ENCODE results near the gene PPP2R2D. TPM values are rescaled to one million over a fixed set of nuclear protein-coding genes. Genes with fewer than 3 reads are reported as not detected.

The PPP2R2D gene
- total RNA-seq, 1 experiment from 2014 or later, result 40.3 TPM

DNA sequence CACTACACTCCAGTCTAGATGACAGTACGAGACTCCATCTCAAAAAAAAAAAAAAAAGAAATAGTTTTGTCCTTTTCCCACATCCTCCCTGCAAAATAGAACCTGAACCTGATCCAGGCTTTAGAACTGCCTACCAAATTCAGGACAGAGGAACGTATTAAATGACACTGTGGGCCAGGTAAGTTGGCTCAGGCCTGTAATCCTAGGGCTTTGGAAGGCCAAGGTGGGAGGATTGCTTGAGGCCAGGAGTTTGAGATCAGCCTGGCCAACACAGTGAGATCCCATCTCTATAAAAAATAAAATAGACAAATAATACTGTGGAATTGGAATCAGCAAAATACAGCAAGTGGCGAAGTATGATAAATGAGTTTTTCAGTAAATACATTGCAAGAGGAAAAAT, 90.9 kb downstream of the PPP2R2D start:
- no peaks in the 10 kb centered on the region for H3K27me3 ChIP-seq (ENCODE audit: low read length)
- CTCF ChIA-PET, result no interaction called here
- H3K79me2 ChIP-seq (ENCODE audit: low read length), result no peaks in the 10 kb centered on the region
- DNase-seq (no peak), ATAC-seq (no peak)
- no peak overlapping the region for H3K4me3 ChIP-seq (ENCODE audit: low read length)
- POLR2A ChIA-PET (ENCODE audit: unreplicated experiment), result no interaction called here
- H2AFZ ChIP-seq (ENCODE audit: low read length), result no peak overlapping the region
- BruUV-seq (replicated peaks), result no TSS peak
- no peaks in the 10 kb centered on the region for H3K4me1 ChIP-seq (ENCODE audit: insufficient read depth, low read length)
- H3K27ac ChIP-seq (ENCODE audit: low read length), result no peak overlapping the region
- no peaks in the 10 kb centered on the region for H3K9me3 ChIP-seq (ENCODE audit: low read length)
- H3K4me2 ChIP-seq (ENCODE audit: low read length), result no peak overlapping the region
- H3K9me2 ChIP-seq (replicated peaks; ENCODE audit: low read length), result no peaks in the 10 kb centered on the region
- no peaks in the 10 kb centered on the region for H3F3A ChIP-seq (ENCODE audit: low read length, unreplicated experiment)
- H3K36me3 ChIP-seq (ENCODE audit: low read depth, low read length), result no peaks in the 10 kb centered on the region
- no peaks in the 10 kb centered on the region for H4K20me1 ChIP-seq (ENCODE audit: low read length)
- intact Hi-C loops (cut with micrococcal nuclease), result no loop called here
- no peak overlapping the region for H3K9ac ChIP-seq (ENCODE audit: low read length)
- TF ChIP-seq CTCF (conservative IDR thresholded peaks at IDR 0.05; ENCODE audit: low read depth, low read length) (no peak), EZH2 (IDR thresholded peaks at IDR 0.05; ENCODE audit: low read length, unreplicated experiment) (no peak), EZH2phosphoT487 (IDR thresholded peaks at IDR 0.05; ENCODE audit: borderline replicate concordance, low read length) (no peak)

DNA sequence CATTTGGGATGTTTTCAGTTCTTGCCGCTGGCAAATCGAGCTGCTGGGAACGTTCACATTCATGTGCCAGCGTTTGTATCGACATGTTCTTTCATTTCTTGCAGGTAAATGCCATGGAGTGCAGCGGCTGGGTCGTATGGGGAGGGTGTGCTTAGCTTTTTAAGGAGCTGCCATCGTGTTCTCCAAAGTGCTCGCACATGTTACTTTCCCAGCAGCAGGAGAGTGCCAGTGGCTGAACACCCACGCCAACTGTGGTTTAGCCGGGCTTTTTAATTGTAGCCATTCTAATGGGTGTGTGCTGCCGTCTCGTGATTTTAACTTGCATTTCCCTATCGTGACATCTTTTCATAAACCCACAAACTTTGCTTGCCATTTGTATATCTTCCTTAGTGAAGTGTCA, 92.5 kb downstream of the PPP2R2D start:
- Histone ChIP-seq H3F3A (ENCODE audit: low read length, unreplicated experiment) (no peaks in the 10 kb centered on the region), H4K20me1 (ENCODE audit: low read length) (no peaks in the 10 kb centered on the region), H3K27me3 (ENCODE audit: low read length) (no peaks in the 10 kb centered on the region), H3K9me2 (replicated peaks; ENCODE audit: low read length) (no peaks in the 10 kb centered on the region), H3K79me2 (ENCODE audit: low read length) (no peaks in the 10 kb centered on the region), H3K4me3 (ENCODE audit: low read length) (peak overlapping the region; percentile 51; the same call in 1 of the 2 replicates), H3K4me1 (ENCODE audit: insufficient read depth, low read length) (peaks cover 7% of the 10 kb centered on the region; the same call in 1 of the 2 replicates), H3K9ac (ENCODE audit: low read length) (no peak overlapping the region), H3K36me3 (ENCODE audit: low read depth, low read length) (no peaks in the 10 kb centered on the region), H3K27ac (ENCODE audit: low read length) (no peak overlapping the region), H3K9me3 (ENCODE audit: low read length) (no peaks in the 10 kb centered on the region), H3K4me2 (ENCODE audit: low read length) (peak overlapping the region; percentile 76), H2AFZ (ENCODE audit: low read length) (peak overlapping the region; percentile 57)
- ChIA-PET CTCF (no interaction called here), POLR2A (ENCODE audit: unreplicated experiment) (no interaction called here)
- ATAC-seq, result peak; percentile 22
- DNase-seq, result no peak
- no TSS peak for BruUV-seq (replicated peaks)
- TF ChIP-seq CTCF (conservative IDR thresholded peaks at IDR 0.05; ENCODE audit: low read depth, low read length) (no peak), EZH2phosphoT487 (IDR thresholded peaks at IDR 0.05; ENCODE audit: borderline replicate concordance, low read length) (no peak), EZH2 (IDR thresholded peaks at IDR 0.05; ENCODE audit: low read length, unreplicated experiment) (no peak)
- intact Hi-C loops (cut with micrococcal nuclease), result no loop called here

GRCh38 chr10:131994435-131994834, 93.6 kb downstream of the PPP2R2D start:
- intact Hi-C loops (cut with micrococcal nuclease), result no loop called here
- POLR2A ChIA-PET (ENCODE audit: unreplicated experiment), result no interaction called here
- BruUV-seq (replicated peaks), result no TSS peak
- Histone ChIP-seq H4K20me1 (ENCODE audit: low read length) (no peaks in the 10 kb centered on the region), H3K4me3 (ENCODE audit: low read length) (no peak overlapping the region), H3K4me2 (ENCODE audit: low read length) (no peak overlapping the region), H3F3A (ENCODE audit: low read length, unreplicated experiment) (no peaks in the 10 kb centered on the region), H3K79me2 (ENCODE audit: low read length) (no peaks in the 10 kb centered on the region), H2AFZ (ENCODE audit: low read length) (no peak overlapping the region), H3K9me2 (replicated peaks; ENCODE audit: low read length) (no peaks in the 10 kb centered on the region), H3K9ac (ENCODE audit: low read length) (no peak overlapping the region), H3K9me3 (ENCODE audit: low read length) (no peaks in the 10 kb centered on the region), H3K36me3 (ENCODE audit: low read depth, low read length) (no peaks in the 10 kb centered on the region), H3K27ac (ENCODE audit: low read length) (no peak overlapping the region), H3K4me1 (ENCODE audit: insufficient read depth, low read length) (peaks cover 7% of the 10 kb centered on the region; the same call in 1 of the 2 replicates), H3K27me3 (ENCODE audit: low read length) (no peaks in the 10 kb centered on the region)
- DNase-seq (no peak), ATAC-seq (no peak)
- no peak for TF ChIP-seq EZH2 (IDR thresholded peaks at IDR 0.05; ENCODE audit: low read length, unreplicated experiment)
- no peak for TF ChIP-seq EZH2phosphoT487 (IDR thresholded peaks at IDR 0.05; ENCODE audit: borderline replicate concordance, low read length)
- TF ChIP-seq CTCF (conservative IDR thresholded peaks at IDR 0.05; ENCODE audit: low read depth, low read length), result no peak
- CTCF ChIA-PET, result no interaction called here

Measured in PC-3 (cell line).